Nephron (organoid): ENCODE data around the gene KIZ.

Experiments
- H3K27ac Mint-ChIP-seq, 3 experiments: 2 replicates each; pipeline ENCODE4 v1.8.0; 2020; ENCODE audit warnings: mixed read lengths in 3 of 3, mild to moderate bottlenecking in 2 of 3, moderate library complexity in 1 of 3
- H3K27me3 Mint-ChIP-seq: 2 replicates; pipeline ENCODE4 v1.8.0; 2021; ENCODE audit warnings: low read depth, mild to moderate bottlenecking, moderate library complexity, mixed read lengths
- H3K36me3 Mint-ChIP-seq: 2 replicates; pipeline ENCODE4 v1.8.0; 2020; ENCODE audit warnings: low read depth, mixed read lengths
- H3K4me1 Mint-ChIP-seq: 2 replicates; pipeline ENCODE4 v1.8.0; 2020; ENCODE audit warnings: mixed read lengths
- H3K4me3 Mint-ChIP-seq, 3 experiments: 2 replicates each; pipeline ENCODE4 v1.8.0; 2020; ENCODE audit warnings: mild to moderate bottlenecking in 3 of 3, mixed read lengths in 3 of 3, moderate library complexity in 2 of 3
- H3K9me3 Mint-ChIP-seq: 2 replicates; pipeline ENCODE4 v1.8.0; 2020; ENCODE audit warnings: mixed read lengths
- TF ChIP-seq, protein P1 (sequence below), 3 experiments: fragments of 200-600 bp; sonication (generic); IDR thresholded peaks; one replicate each; pipeline ENCODE4 v1.5.0; 2021; ENCODE audit warnings: antibody characterized with exemption in 3 of 3; ENCODE audit not compliant: unreplicated experiment in 3 of 3

The KIZ gene

DNA sequence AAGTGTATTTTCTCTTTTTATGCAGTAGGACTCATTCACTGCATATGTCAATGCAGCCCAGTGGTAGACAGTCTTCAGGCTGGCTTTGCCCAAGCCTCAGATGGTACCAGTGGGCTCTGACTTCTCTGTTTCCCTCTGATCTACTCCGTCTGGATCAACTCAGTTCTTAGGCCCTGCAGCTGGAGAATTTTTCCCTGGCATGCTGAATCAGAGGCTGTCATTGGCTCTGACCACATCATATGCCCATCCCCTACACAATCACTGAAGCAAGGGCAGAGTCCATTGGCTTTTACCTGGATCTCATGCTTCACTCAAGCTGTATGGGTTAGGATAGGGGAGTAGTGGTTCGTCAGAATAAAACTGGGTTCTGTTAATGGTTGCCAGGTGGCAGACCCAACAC is 57.8 kb downstream of the KIZ start:
- TF ChIP-seq, protein P1, sequence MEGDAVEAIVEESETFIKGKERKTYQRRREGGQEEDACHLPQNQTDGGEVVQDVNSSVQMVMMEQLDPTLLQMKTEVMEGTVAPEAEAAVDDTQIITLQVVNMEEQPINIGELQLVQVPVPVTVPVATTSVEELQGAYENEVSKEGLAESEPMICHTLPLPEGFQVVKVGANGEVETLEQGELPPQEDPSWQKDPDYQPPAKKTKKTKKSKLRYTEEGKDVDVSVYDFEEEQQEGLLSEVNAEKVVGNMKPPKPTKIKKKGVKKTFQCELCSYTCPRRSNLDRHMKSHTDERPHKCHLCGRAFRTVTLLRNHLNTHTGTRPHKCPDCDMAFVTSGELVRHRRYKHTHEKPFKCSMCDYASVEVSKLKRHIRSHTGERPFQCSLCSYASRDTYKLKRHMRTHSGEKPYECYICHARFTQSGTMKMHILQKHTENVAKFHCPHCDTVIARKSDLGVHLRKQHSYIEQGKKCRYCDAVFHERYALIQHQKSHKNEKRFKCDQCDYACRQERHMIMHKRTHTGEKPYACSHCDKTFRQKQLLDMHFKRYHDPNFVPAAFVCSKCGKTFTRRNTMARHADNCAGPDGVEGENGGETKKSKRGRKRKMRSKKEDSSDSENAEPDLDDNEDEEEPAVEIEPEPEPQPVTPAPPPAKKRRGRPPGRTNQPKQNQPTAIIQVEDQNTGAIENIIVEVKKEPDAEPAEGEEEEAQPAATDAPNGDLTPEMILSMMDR (IDR thresholded peaks at IDR 0.05; ENCODE audit: unreplicated experiment in 3 of 3), result no peak
- no peaks in the 10 kb centered on the region for H3K4me1 Mint-ChIP-seq

DNA sequence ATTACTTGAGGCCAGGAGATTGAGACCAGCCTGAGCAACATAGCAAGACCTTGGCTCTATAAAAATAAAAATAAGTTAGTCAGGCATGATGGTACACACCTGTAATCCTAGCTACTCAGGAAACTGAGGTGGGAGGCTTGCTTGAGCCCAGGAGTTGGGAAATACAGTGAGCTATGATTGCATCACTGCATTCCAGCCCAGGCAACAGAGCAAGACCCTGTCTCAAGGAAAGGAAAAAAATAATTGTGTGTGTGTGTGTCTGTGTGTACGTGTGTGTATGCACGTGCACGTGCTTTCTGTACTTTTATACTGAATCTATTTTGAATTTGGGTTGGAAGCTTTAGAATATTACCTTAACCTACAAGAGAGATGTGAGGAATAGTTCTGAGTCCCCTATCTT is 58.9 kb downstream of the KIZ start:
- no peaks in the 10 kb centered on the region for H3K27me3 Mint-ChIP-seq
- H3K9me3 Mint-ChIP-seq, result no peaks in the 10 kb centered on the region
- H3K4me1 Mint-ChIP-seq, result peaks cover 7% of the 10 kb centered on the region
- H3K27ac Mint-ChIP-seq, result no peak overlapping the region
- TF ChIP-seq, protein P1 (IDR thresholded peaks at IDR 0.05; ENCODE audit: unreplicated experiment in 3 of 3), result no peak
- H3K36me3 Mint-ChIP-seq, result peaks cover 11% of the 10 kb centered on the region
- H3K4me3 Mint-ChIP-seq, result no peak overlapping the region

More for the DNA sequence above, 57.8 kb downstream of the KIZ start:
- no peak overlapping the region for H3K27ac Mint-ChIP-seq
- H3K27me3 Mint-ChIP-seq, result no peaks in the 10 kb centered on the region
- H3K4me3 Mint-ChIP-seq, result no peak overlapping the region
- H3K9me3 Mint-ChIP-seq, result peaks cover 10% of the 10 kb centered on the region
- peaks cover 22% of the 10 kb centered on the region for H3K36me3 Mint-ChIP-seq

DNA sequence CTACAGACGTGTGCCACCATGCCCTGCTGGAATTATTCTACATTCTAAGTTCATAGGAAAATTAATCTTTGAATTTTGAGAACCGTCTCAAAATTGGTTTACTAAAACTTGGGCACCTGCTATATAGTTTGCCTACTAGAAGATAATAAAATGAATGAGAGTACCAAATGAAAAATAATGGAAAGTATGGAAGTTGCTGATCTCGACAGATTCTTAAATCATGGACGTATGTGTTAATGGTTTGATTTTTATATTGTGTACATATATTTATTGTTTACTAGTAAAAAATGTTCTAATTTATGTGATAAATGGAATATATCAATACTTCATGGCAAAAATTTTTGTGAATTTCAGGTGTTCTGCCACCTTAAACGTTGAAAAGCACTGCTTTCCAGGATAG is 60.0 kb downstream of the KIZ start:
- peaks cover 17% of the 10 kb centered on the region for H3K4me1 Mint-ChIP-seq
- H3K4me3 Mint-ChIP-seq, result no peak overlapping the region
- TF ChIP-seq, protein P1 (IDR thresholded peaks at IDR 0.05; ENCODE audit: unreplicated experiment in 3 of 3), result no peak
- H3K27ac Mint-ChIP-seq, result no peak overlapping the region
- peaks cover 10% of the 10 kb centered on the region for H3K36me3 Mint-ChIP-seq
- H3K9me3 Mint-ChIP-seq, result no peaks in the 10 kb centered on the region
- H3K27me3 Mint-ChIP-seq, result no peaks in the 10 kb centered on the region

DNA sequence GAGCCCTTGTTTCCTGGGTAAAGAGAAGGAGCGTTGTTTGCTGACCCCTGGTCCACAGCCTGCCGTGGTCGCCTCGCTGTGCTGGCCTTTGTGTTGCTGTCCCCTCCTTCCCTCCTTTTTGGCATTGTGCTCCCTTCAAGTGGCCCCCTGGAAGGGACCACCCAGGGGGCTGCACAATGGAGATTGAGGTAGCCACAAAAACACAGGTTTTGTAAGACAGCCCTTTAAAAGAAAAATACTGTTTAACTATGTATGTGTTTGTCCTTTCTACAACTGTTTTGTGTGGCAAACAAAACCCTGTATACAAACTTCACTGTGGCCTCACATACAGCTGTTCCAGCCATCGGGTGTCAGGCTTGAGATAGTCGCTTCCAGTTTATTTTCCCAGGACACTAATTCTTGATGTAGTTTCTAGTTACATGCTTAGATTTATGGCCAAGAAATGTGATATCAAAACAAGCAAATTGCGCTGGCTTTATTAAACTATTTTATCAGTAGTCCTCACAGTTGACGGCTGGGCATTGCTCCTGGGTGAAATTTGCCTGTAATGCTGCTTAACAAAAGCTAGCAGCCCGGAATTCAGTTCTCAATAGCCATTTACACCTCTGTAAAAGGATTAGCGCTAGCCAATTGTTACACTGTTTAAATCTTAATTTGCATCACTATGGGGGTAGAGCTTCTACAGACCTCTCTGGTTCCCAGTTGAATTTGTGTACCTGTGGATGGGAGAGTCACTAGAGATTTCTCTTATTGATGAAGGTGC is 64.1 kb downstream of the KIZ start:
- no peak overlapping the region for H3K4me3 Mint-ChIP-seq
- H3K27me3 Mint-ChIP-seq, result peaks cover 4% of the 10 kb centered on the region
- TF ChIP-seq, protein P1 (IDR thresholded peaks at IDR 0.05; ENCODE audit: unreplicated experiment in 3 of 3), result no peak

DNA sequence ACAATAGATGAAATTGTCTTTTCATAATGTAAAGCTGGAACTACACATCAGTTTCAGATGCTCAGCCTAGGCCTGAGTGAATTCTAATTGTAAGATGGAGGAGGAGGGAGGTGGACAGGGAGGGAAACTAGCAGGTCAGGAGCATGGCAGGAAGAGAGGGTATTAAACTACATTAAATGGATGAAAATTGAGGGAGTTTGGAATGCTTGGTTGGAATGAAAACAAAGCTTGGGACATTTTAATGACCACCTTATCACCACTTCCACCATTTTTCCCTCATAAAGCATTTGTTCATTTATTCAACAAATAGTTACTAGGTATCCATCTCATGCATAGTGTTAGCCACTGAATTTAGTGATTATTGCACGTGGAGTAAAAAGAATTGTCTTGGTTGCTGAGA is 65.0 kb downstream of the KIZ start:
- H3K4me1 Mint-ChIP-seq, result peaks cover 22% of the 10 kb centered on the region
- peak overlapping the region in 2 of 3 experiments; percentile 2 to 59 for H3K27ac Mint-ChIP-seq
- peaks cover 10% of the 10 kb centered on the region for H3K36me3 Mint-ChIP-seq
- H3K9me3 Mint-ChIP-seq, result no peaks in the 10 kb centered on the region
- no peak overlapping the region for H3K4me3 Mint-ChIP-seq
- H3K27me3 Mint-ChIP-seq, result peaks cover 4% of the 10 kb centered on the region
- TF ChIP-seq, protein P1 (IDR thresholded peaks at IDR 0.05; ENCODE audit: unreplicated experiment in 3 of 3), result no peak

More for the DNA sequence above, 64.1 kb downstream of the KIZ start:
- H3K36me3 Mint-ChIP-seq, result peaks cover 10% of the 10 kb centered on the region
- H3K27ac Mint-ChIP-seq, result no peak overlapping the region
- no peaks in the 10 kb centered on the region for H3K9me3 Mint-ChIP-seq
- peaks cover 22% of the 10 kb centered on the region for H3K4me1 Mint-ChIP-seq

DNA sequence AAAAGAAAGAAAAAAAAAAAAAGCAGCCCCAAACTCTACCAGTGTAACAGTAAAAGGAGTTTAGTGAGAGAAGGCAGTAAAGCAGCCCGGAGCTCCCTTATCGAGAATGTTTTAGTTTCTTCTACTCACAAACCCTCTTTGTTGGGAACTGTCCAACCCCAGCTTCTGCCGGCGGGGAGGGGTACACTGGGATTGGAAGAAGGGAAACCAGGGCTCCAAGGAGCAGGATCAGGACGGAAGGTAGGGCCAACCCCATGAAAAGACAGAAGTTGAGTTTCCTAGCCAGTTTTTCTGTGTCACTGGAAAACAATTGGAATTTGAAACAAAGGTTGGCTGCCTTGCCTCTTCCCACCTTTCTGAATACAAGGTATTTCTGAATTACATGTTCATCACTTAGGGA is 66.0 kb downstream of the KIZ start:
- Mint-ChIP-seq H3K27me3 (peaks cover 8% of the 10 kb centered on the region), H3K36me3 (peaks cover 3% of the 10 kb centered on the region), H3K4me1 (peaks cover 22% of the 10 kb centered on the region), H3K27ac (no peak overlapping the region), H3K9me3 (no peaks in the 10 kb centered on the region), H3K4me3 (no peak overlapping the region)
- TF ChIP-seq, protein P1 (IDR thresholded peaks at IDR 0.05; ENCODE audit: unreplicated experiment in 3 of 3), result no peak
